Suprapubic skin (tissue), 4 donors: ENCODE results near the gene DXO. TPM values are rescaled to one million over a fixed set of nuclear protein-coding genes. Genes with fewer than 3 reads are reported as not detected.
"Not testable (repeated sequence)": the region's sequence is repeated elsewhere in the genome, so short reads cannot be mapped to it uniquely, and the experiment has no call there.

ENCODE experiments used
- DNase-seq, 2 donors: peaks; one replicate each; pipeline ENCODE4 v3.0.0-alpha.2; 2019; ENCODE audit warnings: low spot score in 2 of 2
- H3K27ac ChIP-seq: fragments of 200-600 bp; sonication (generic); one replicate; pipeline ENCODE4 v1.5.1; 2019
- H3K27me3 ChIP-seq: fragments of 200-600 bp; sonication (generic); one replicate; pipeline ENCODE4 v1.5.1; 2019
- H3K36me3 ChIP-seq: fragments of 200-600 bp; sonication (generic); one replicate; pipeline ENCODE4 v1.5.1; 2019
- H3K4me1 ChIP-seq: fragments of 200-600 bp; sonication (generic); one replicate; pipeline ENCODE4 v1.5.1; 2019
- H3K4me3 ChIP-seq: fragments of 200-600 bp; sonication (generic); one replicate; pipeline ENCODE4 v1.5.1; 2019; ENCODE audit warnings: mild to moderate bottlenecking
- H3K9me3 ChIP-seq: fragments of 200-600 bp; sonication (generic); one replicate; pipeline ENCODE4 v1.5.1; 2019
- CTCF ChIP-seq, 2 donors: fragments of 200-600 bp in 1 of 2; fragments of 450-650 bp in 1 of 2; sonication (generic) in 1 of 2; IDR thresholded peaks; one replicate each; pipeline ENCODE4 v1.5.1; 2016 to 2019; ENCODE audit warnings: antibody characterized with exemption in 2 of 2, mild to moderate bottlenecking in 1 of 2, moderate library complexity in 1 of 2
- EP300 ChIP-seq: sonication (generic); formaldehyde crosslinking; IDR thresholded peaks from one replicate; pipeline ENCODE4 v1.6.1; 2017; ENCODE audit warnings: antibody characterized with exemption
- POLR2A ChIP-seq, 2 donors: fragments of 450-650 bp; IDR thresholded peaks; one replicate each; pipeline ENCODE4 v1.6.1; 2017; ENCODE audit warnings: antibody characterized with exemption in 2 of 2, mild to moderate bottlenecking in 2 of 2, moderate library complexity in 2 of 2
- POLR2AphosphoS5 ChIP-seq, 3 donors: sonication (generic); formaldehyde crosslinking; IDR thresholded peaks; one replicate each; pipeline ENCODE4 v1.6.1; 2017; ENCODE audit warnings: antibody characterized with exemption in 3 of 3
- whole genome bisulfite sequencing: methylation state at CpG from one replicate; pipeline ENCODE4 v1.1.5; 2018; 5-methylcytosine and 5-hydroxymethylcytosine counted together
- total RNA-seq, 4 donors: library from RNA; depleted of rRNA; stranded (reverse); fragments of >200 nt; gene quantifications; one replicate each; pipeline ENCODE4 v1.1.0, GENCODE V29; 2016

Gene DXO
- total RNA-seq, 4 donors from 2014 or later: 13.1 to 25.3 (median 16.4) TPM

GRCh38 chr6:31940256-31940664 lies 31.7 kb downstream of the DXO start:
- no peaks in the 10 kb centered on the region for H3K9me3 ChIP-seq
- TF ChIP-seq EP300 (no peak), POLR2A (IDR thresholded peaks at IDR 0.05) (no peak), CTCF (IDR thresholded peaks at IDR 0.05) (no peak), POLR2AphosphoS5 (IDR thresholded peaks at IDR 0.05) (no peak)
- no peak overlapping the region for H3K27ac ChIP-seq
- H3K27me3 ChIP-seq: no peaks in the 10 kb centered on the region
- 19% methylated on average over 6 of the region's 6 CpGs for WGBS
- H3K4me1 ChIP-seq: peaks cover 6% of the 10 kb centered on the region
- H3K4me3 ChIP-seq: no peak overlapping the region
- H3K36me3 ChIP-seq: no peaks in the 10 kb centered on the region
- DNase-seq: no peak

- 85% methylated on average over 9 of the region's 9 CpGs for WGBS
- TF ChIP-seq CTCF (IDR thresholded peaks at IDR 0.05) (no peak), POLR2A (IDR thresholded peaks at IDR 0.05) (no peak), POLR2AphosphoS5 (IDR thresholded peaks at IDR 0.05) (no peak), EP300 (no peak)
- Histone ChIP-seq H3K4me1 (no peaks in the 10 kb centered on the region), H3K27ac (no peak overlapping the region), H3K4me3 (no peak overlapping the region), H3K9me3 (no peaks in the 10 kb centered on the region), H3K36me3 (no peaks in the 10 kb centered on the region), H3K27me3 (no peaks in the 10 kb centered on the region)
- DNase-seq: no peak
Measured at GRCh38 chr6:31935823-31936222, 36.1 kb downstream of the DXO start.

GRCh38 chr6:31935021-31935420 lies 36.9 kb downstream of the DXO start:
- 80% methylated on average over 3 of the region's 3 CpGs for WGBS
- TF ChIP-seq POLR2A (IDR thresholded peaks at IDR 0.05): no peak
- no peak for TF ChIP-seq POLR2AphosphoS5 (IDR thresholded peaks at IDR 0.05)
- TF ChIP-seq EP300: no peak
- TF ChIP-seq CTCF (IDR thresholded peaks at IDR 0.05): no peak
- H3K4me1 ChIP-seq: no peaks in the 10 kb centered on the region
- no peak overlapping the region for H3K27ac ChIP-seq
- no peak overlapping the region for H3K4me3 ChIP-seq
- no peaks in the 10 kb centered on the region for H3K9me3 ChIP-seq
- H3K36me3 ChIP-seq: no peaks in the 10 kb centered on the region
- no peaks in the 10 kb centered on the region for H3K27me3 ChIP-seq
- DNase-seq: no peak

GRCh38 chr6:31933537-31933936 lies 38.4 kb downstream of the DXO start:
- WGBS: 87% methylated on average over 19 of the region's 19 CpGs

GRCh38 chr6:31932137-31932536 lies 39.8 kb downstream of the DXO start:
- not testable (repeated sequence) for H3K4me1 ChIP-seq, H3K27me3 ChIP-seq, H3K4me3 ChIP-seq, H3K36me3 ChIP-seq, H3K9me3 ChIP-seq, DNase-seq, H3K27ac ChIP-seq
- WGBS: 95% methylated on average over 8 of the region's 32 CpGs

More at GRCh38 chr6:31933537-31933936, 38.4 kb downstream of the DXO start:
- Histone ChIP-seq H3K36me3 (no peaks in the 10 kb centered on the region), H3K9me3 (no peaks in the 10 kb centered on the region), H3K27ac (no peak overlapping the region), H3K4me1 (no peaks in the 10 kb centered on the region), H3K4me3 (no peak overlapping the region), H3K27me3 (no peaks in the 10 kb centered on the region)
- DNase-seq: no peak
- TF ChIP-seq CTCF (IDR thresholded peaks at IDR 0.05) (no peak), POLR2A (IDR thresholded peaks at IDR 0.05) (no peak), EP300 (no peak), POLR2AphosphoS5 (IDR thresholded peaks at IDR 0.05) (no peak)

GRCh38 chr6:31930962-31931361 lies 41.0 kb downstream of the DXO start:
- H3K27ac ChIP-seq: no peak overlapping the region
- DNase-seq: no peak
- H3K27me3 ChIP-seq: no peaks in the 10 kb centered on the region
- H3K9me3 ChIP-seq: no peaks in the 10 kb centered on the region
- WGBS: 89% methylated on average over 1 of the region's 1 CpG
- no peaks in the 10 kb centered on the region for H3K36me3 ChIP-seq
- H3K4me1 ChIP-seq: no peaks in the 10 kb centered on the region
- TF ChIP-seq CTCF (IDR thresholded peaks at IDR 0.05) (no peak), POLR2AphosphoS5 (IDR thresholded peaks at IDR 0.05) (no peak), POLR2A (IDR thresholded peaks at IDR 0.05) (no peak), EP300 (no peak)
- no peak overlapping the region for H3K4me3 ChIP-seq
